WTC11 (cell line): ENCODE data around the gene ETS1. TPM values are rescaled to one million over a fixed set of nuclear protein-coding genes. Genes with fewer than 3 reads are reported as not detected.
A peak's percentile ranks its signal among the peaks of the same experiment; 100 is the strongest.

Experiments used
- ATAC-seq: fragments of 200-7000 bp; cut with Tn5 transposase; 2 replicates; pipeline ENCODE4 v1.10.0; 2021; ENCODE audit warnings: mild to moderate bottlenecking, moderate library complexity
- CTCF ChIA-PET: fragments of 300-600 bp; sonication (Branson Sonifier 250); formaldehyde crosslinking; loops from one replicate; lab custom pipeline; 2021; ENCODE audit warnings: antibody characterized with exemption; lab: Charles Lee
- POLR2A ChIA-PET: fragments of 350-600 bp; sonication (Branson Sonifier 250); formaldehyde crosslinking; loops from one replicate; lab custom pipeline; 2021; ENCODE audit warnings: antibody characterized with exemption; lab: Charles Lee
- DNase-seq: peaks from one replicate; pipeline ENCODE4 v3.0.0; 2021; ENCODE audit warnings: low spot score
- H3K27ac Mint-ChIP-seq: 2 replicates; pipeline ENCODE4 v1.8.0; 2021; ENCODE audit warnings: mixed read lengths
- H3K27me3 Mint-ChIP-seq: 2 replicates; pipeline ENCODE4 v1.8.0; 2021; ENCODE audit warnings: low read depth, mild to moderate bottlenecking, moderate library complexity, mixed read lengths
- H3K36me3 Mint-ChIP-seq: 2 replicates; pipeline ENCODE4 v1.8.0; 2021; ENCODE audit warnings: mixed read lengths
- H3K4me1 Mint-ChIP-seq: 2 replicates; pipeline ENCODE4 v1.8.0; 2022; ENCODE audit warnings: mixed read lengths
- H3K4me3 Mint-ChIP-seq: 2 replicates; pipeline ENCODE4 v1.8.0; 2021; ENCODE audit warnings: mild to moderate bottlenecking, moderate library complexity, mixed read lengths
- H3K9me3 Mint-ChIP-seq: 2 replicates; pipeline ENCODE4 v1.8.0; 2021; ENCODE audit warnings: mixed read lengths
- AR ChIP-seq: fragments of 250-450 bp; sonication (Bioruptor Pico); IDR thresholded peaks from 2 replicates; pipeline ENCODE4 v1.9.0; 2021; ENCODE audit warnings: mild to moderate bottlenecking
- ATF3 ChIP-seq: sonication (generic); formaldehyde crosslinking; conservative IDR thresholded peaks from 2 replicates; pipeline ENCODE4 v1.8.1; 2022; ENCODE audit warnings: mild to moderate bottlenecking, missing genetic modification reagents
- CREB1 ChIP-seq: sonication (generic); formaldehyde crosslinking; IDR thresholded peaks from 2 replicates; pipeline ENCODE4 v1.8.0; 2023; ENCODE audit warnings: mild to moderate bottlenecking, missing genetic modification reagents
- EMX1 ChIP-seq: fragments of 250-450 bp; sonication (Bioruptor Pico); IDR thresholded peaks from 2 replicates; pipeline ENCODE4 v1.8.0; 2021; ENCODE audit warnings: mild to moderate bottlenecking
- ERG ChIP-seq: fragments of 250-450 bp; sonication (Bioruptor Pico); IDR thresholded peaks from 2 replicates; pipeline ENCODE4 v1.8.0; 2021; ENCODE audit warnings: mild to moderate bottlenecking
- ESRRA ChIP-seq: sonication (generic); formaldehyde crosslinking; IDR thresholded peaks from 2 replicates; pipeline ENCODE4 v1.8.1; 2022; ENCODE audit warnings: mild to moderate bottlenecking, missing genetic modification reagents, borderline replicate concordance
- HMGXB4 ChIP-seq: sonication (generic); formaldehyde crosslinking; IDR thresholded peaks from 2 replicates; pipeline ENCODE4 v1.8.1; 2023; ENCODE audit warnings: mild to moderate bottlenecking, moderate library complexity, missing genetic modification reagents
- IRF1 ChIP-seq: sonication (generic); formaldehyde crosslinking; IDR thresholded peaks from 2 replicates; pipeline ENCODE4 v1.8.0; 2023; ENCODE audit warnings: missing genetic modification reagents
- JAZF1 ChIP-seq: fragments of 250-450 bp; sonication (Bioruptor Pico); IDR thresholded peaks from 2 replicates; pipeline ENCODE4 v1.9.0; 2021; ENCODE audit warnings: moderate library complexity, mild to moderate bottlenecking, inconsistent platforms
- KAT7 ChIP-seq: sonication (generic); formaldehyde crosslinking; IDR thresholded peaks from 2 replicates; pipeline ENCODE4 v1.8.1; 2023; ENCODE audit warnings: missing genetic modification reagents, mild to moderate bottlenecking, borderline replicate concordance
- MXD4 ChIP-seq: fragments of 250-450 bp; sonication (Bioruptor Pico); IDR thresholded peaks from 2 replicates; pipeline ENCODE4 v1.8.0; 2021; ENCODE audit warnings: mild to moderate bottlenecking, moderate library complexity, borderline replicate concordance
- PREB ChIP-seq: sonication (generic); formaldehyde crosslinking; IDR thresholded peaks from 2 replicates; pipeline ENCODE4 v1.8.1; 2022; ENCODE audit warnings: mild to moderate bottlenecking, missing genetic modification reagents, moderate library complexity, borderline replicate concordance
- RELA ChIP-seq: sonication (generic); formaldehyde crosslinking; IDR thresholded peaks from 2 replicates; pipeline ENCODE4 v1.8.1; 2022; ENCODE audit warnings: missing genetic modification reagents, mild to moderate bottlenecking, borderline replicate concordance
- SMAD4 ChIP-seq: sonication (generic); formaldehyde crosslinking; IDR thresholded peaks from 2 replicates; pipeline ENCODE4 v1.8.0; 2022; ENCODE audit warnings: mild to moderate bottlenecking, missing genetic modification reagents
- SP1 ChIP-seq: sonication (generic); formaldehyde crosslinking; conservative IDR thresholded peaks from 2 replicates; pipeline ENCODE4 v1.8.1; 2022; ENCODE audit warnings: missing genetic modification reagents
- TEAD1 ChIP-seq: sonication (generic); formaldehyde crosslinking; IDR thresholded peaks from 2 replicates; pipeline ENCODE4 v1.8.0; 2022; ENCODE audit warnings: mild to moderate bottlenecking, missing genetic modification reagents
- USF2 ChIP-seq: sonication (generic); formaldehyde crosslinking; IDR thresholded peaks from 2 replicates; pipeline ENCODE4 v1.8.1; 2023; ENCODE audit warnings: mild to moderate bottlenecking, missing genetic modification reagents, moderate library complexity
- ZBTB43 ChIP-seq: sonication (generic); formaldehyde crosslinking; IDR thresholded peaks from 2 replicates; pipeline ENCODE4 v1.8.1; 2023; ENCODE audit warnings: mild to moderate bottlenecking, missing genetic modification reagents
- ZNF263 ChIP-seq: sonication (generic); formaldehyde crosslinking; IDR thresholded peaks from 2 replicates; pipeline ENCODE4 v1.8.1; 2022; ENCODE audit warnings: low read depth, mild to moderate bottlenecking, moderate library complexity, missing genetic modification reagents
- ZNF317 ChIP-seq: sonication (generic); formaldehyde crosslinking; IDR thresholded peaks from 2 replicates; pipeline ENCODE4 v1.8.1; 2023; ENCODE audit warnings: low read depth, mild to moderate bottlenecking, moderate library complexity, missing genetic modification reagents, borderline replicate concordance
- total RNA-seq: library from RNA; stranded (reverse); gene quantifications from 3 replicates; pipeline ENCODE4 v1.2.3, GENCODE V29; 2021

Gene ETS1
- total RNA-seq, 1 experiment from 2014 or later = 33.1 TPM

GRCh38 chr11:128551611-128552335 lies 35.6 kb downstream of the ETS1 start:
- Mint-ChIP-seq H3K27ac (no peak overlapping the region), H3K4me3 (no peak overlapping the region), H3K4me1 (peaks cover 45% of the 10 kb centered on the region), H3K36me3 (peaks cover 37% of the 10 kb centered on the region), H3K9me3 (no peaks in the 10 kb centered on the region), H3K27me3 (peaks cover 75% of the 10 kb centered on the region)
- no peak for TF ChIP-seq EMX1 (CRISPR knock-in tag)
- no peak for TF ChIP-seq KAT7 (CRISPR knock-in tag)
- no peak for TF ChIP-seq ERG (CRISPR knock-in tag)
- TF ChIP-seq MXD4 (CRISPR knock-in tag) = no peak
- TF ChIP-seq ATF3 (CRISPR knock-in tag) = no peak
- no peak for TF ChIP-seq JAZF1 (CRISPR knock-in tag)
- no peak for TF ChIP-seq USF2 (CRISPR knock-in tag)
- no peak for TF ChIP-seq AR (CRISPR knock-in tag)
- no peak for TF ChIP-seq ESRRA
- DNase-seq = no peak
- no peak for ATAC-seq
- CTCF ChIA-PET = no interaction called here
- POLR2A ChIA-PET = no interaction called here

GRCh38 chr11:128551058-128551457 lies 36.3 kb downstream of the ETS1 start:
- ATAC-seq (no peak), DNase-seq (no peak)
- Mint-ChIP-seq H3K36me3 (peaks cover 38% of the 10 kb centered on the region), H3K27me3 (peaks cover 82% of the 10 kb centered on the region), H3K4me1 (peaks cover 39% of the 10 kb centered on the region), H3K4me3 (no peak overlapping the region), H3K9me3 (no peaks in the 10 kb centered on the region), H3K27ac (no peak overlapping the region)
- POLR2A ChIA-PET = no interaction called here
- CTCF ChIA-PET = interaction anchor here (3.2 kb wide), 1 partner anchor 81 kb away, joined by 19 read pairs; no protein-coding TSS in a partner anchor
- TF ChIP-seq ZNF317 = no peak
- TF ChIP-seq RELA (CRISPR knock-in tag) = no peak

GRCh38 chr11:128550261-128550821 lies 37.0 kb downstream of the ETS1 start:
- TF ChIP-seq ZBTB43 (CRISPR knock-in tag) (no peak), CREB1 (CRISPR knock-in tag) (no peak), TEAD1 (no peak), IRF1 (CRISPR knock-in tag) (no peak), HMGXB4 (no peak), EMX1 (CRISPR knock-in tag) (no peak), PREB (CRISPR knock-in tag) (no peak), SMAD4 (no peak), KAT7 (CRISPR knock-in tag) (no peak), ZNF263 (CRISPR knock-in tag) (no peak), SP1 (CRISPR knock-in tag) (no peak)
- CTCF ChIA-PET = interaction anchor here (1.3 to 3.2 kb wide), 4 partner anchors 41 to 136 kb away, joined by 3 to 19 read pairs (median 7); no protein-coding TSS in a partner anchor
- H3K4me1 Mint-ChIP-seq = peaks cover 33% of the 10 kb centered on the region
- peaks cover 89% of the 10 kb centered on the region for H3K27me3 Mint-ChIP-seq
- H3K36me3 Mint-ChIP-seq = peaks cover 33% of the 10 kb centered on the region
- H3K27ac Mint-ChIP-seq = no peak overlapping the region
- ATAC-seq (no peak), DNase-seq (no peak)
- POLR2A ChIA-PET = interaction anchor here (1.1 kb wide), 1 partner anchor 29 kb away, joined by 3 read pairs; no protein-coding TSS in a partner anchor
- H3K4me3 Mint-ChIP-seq = peak overlapping the region; percentile 66
- no peaks in the 10 kb centered on the region for H3K9me3 Mint-ChIP-seq
